ENCODE results near the gene SOAT2.

The SOAT2 gene

DNA sequence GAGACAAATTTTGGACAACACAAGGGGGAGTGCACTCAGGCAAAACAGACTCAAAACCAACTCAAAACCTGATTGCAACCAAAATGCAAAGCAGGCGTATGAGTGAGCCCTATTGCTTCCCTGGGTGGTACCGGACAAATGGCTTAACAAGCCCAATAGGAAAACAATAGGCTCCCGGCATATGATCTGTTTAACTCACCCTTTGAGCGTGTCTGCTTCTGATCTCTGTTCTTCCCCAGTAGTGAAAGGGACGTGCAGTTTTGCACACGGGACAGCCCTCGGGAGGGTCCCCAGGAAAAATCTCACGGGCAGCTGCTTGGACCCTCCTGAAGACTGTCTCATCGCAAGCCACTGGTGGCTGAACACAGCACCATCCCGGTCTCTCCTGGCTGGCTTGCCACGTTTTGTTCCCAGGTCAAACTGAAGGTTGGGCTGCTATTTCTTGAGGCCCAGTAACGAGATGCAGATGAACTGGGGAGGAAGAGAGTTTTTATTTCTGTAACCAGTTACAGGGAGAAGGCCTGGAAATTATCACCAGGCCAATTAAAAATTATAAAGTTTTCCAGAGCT is 9.9 kb downstream of the SOAT2 start:
- TF ChIP-seq, protein P1, sequence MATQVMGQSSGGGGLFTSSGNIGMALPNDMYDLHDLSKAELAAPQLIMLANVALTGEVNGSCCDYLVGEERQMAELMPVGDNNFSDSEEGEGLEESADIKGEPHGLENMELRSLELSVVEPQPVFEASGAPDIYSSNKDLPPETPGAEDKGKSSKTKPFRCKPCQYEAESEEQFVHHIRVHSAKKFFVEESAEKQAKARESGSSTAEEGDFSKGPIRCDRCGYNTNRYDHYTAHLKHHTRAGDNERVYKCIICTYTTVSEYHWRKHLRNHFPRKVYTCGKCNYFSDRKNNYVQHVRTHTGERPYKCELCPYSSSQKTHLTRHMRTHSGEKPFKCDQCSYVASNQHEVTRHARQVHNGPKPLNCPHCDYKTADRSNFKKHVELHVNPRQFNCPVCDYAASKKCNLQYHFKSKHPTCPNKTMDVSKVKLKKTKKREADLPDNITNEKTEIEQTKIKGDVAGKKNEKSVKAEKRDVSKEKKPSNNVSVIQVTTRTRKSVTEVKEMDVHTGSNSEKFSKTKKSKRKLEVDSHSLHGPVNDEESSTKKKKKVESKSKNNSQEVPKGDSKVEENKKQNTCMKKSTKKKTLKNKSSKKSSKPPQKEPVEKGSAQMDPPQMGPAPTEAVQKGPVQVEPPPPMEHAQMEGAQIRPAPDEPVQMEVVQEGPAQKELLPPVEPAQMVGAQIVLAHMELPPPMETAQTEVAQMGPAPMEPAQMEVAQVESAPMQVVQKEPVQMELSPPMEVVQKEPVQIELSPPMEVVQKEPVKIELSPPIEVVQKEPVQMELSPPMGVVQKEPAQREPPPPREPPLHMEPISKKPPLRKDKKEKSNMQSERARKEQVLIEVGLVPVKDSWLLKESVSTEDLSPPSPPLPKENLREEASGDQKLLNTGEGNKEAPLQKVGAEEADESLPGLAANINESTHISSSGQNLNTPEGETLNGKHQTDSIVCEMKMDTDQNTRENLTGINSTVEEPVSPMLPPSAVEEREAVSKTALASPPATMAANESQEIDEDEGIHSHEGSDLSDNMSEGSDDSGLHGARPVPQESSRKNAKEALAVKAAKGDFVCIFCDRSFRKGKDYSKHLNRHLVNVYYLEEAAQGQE (IDR thresholded peaks at IDR 0.05; ENCODE audit: low read depth) = no peak

DNA sequence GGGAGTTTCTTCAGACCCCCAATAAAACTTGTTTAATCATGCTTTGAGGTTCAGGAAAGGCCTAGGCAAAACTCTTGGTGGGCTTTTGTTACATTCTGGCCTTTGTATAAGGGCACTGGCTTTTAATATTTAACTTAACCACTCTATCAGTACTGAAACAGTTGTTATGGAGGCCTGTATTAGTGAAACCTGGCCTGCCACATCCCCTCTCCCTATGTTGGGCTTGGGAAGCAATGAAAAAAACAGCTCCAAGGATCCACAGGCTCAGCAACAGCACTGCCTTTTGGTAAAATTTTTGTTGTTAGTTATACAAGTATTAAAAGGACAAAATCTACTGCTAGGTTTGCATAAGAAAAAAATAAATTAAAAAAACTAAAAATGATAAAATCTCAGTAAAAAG is 10.7 kb downstream of the SOAT2 start:
- TF ChIP-seq, protein P2, sequence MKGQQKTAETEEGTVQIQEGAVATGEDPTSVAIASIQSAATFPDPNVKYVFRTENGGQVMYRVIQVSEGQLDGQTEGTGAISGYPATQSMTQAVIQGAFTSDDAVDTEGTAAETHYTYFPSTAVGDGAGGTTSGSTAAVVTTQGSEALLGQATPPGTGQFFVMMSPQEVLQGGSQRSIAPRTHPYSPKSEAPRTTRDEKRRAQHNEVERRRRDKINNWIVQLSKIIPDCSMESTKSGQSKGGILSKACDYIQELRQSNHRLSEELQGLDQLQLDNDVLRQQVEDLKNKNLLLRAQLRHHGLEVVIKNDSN (IDR thresholded peaks at IDR 0.05) = no peak
- TF ChIP-seq, protein P3, sequence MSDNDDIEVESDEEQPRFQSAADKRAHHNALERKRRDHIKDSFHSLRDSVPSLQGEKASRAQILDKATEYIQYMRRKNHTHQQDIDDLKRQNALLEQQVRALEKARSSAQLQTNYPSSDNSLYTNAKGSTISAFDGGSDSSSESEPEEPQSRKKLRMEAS (IDR thresholded peaks at IDR 0.05) = no peak
- TF ChIP-seq CREB1 (IDR thresholded peaks at IDR 0.05; ENCODE audit: low read depth) (no peak), TEAD4 (IDR thresholded peaks at IDR 0.05) (no peak), RAD21 (IDR thresholded peaks at IDR 0.05; ENCODE audit: low read depth) (no peak), YY1 (IDR thresholded peaks at IDR 0.05; ENCODE audit: low read depth) (no peak), TCF12 (IDR thresholded peaks at IDR 0.05; ENCODE audit: low read depth) (no peak), EGR1 (IDR thresholded peaks at IDR 0.05) (no peak), NFIC (IDR thresholded peaks at IDR 0.05) (no peak), CEBPB (IDR thresholded peaks at IDR 0.05) (no peak), EP300 (IDR thresholded peaks at IDR 0.05; ENCODE audit: borderline replicate concordance) (no peak)
- TF ChIP-seq, protein P1 (IDR thresholded peaks at IDR 0.05; ENCODE audit: low read depth) = no peak

DNA sequence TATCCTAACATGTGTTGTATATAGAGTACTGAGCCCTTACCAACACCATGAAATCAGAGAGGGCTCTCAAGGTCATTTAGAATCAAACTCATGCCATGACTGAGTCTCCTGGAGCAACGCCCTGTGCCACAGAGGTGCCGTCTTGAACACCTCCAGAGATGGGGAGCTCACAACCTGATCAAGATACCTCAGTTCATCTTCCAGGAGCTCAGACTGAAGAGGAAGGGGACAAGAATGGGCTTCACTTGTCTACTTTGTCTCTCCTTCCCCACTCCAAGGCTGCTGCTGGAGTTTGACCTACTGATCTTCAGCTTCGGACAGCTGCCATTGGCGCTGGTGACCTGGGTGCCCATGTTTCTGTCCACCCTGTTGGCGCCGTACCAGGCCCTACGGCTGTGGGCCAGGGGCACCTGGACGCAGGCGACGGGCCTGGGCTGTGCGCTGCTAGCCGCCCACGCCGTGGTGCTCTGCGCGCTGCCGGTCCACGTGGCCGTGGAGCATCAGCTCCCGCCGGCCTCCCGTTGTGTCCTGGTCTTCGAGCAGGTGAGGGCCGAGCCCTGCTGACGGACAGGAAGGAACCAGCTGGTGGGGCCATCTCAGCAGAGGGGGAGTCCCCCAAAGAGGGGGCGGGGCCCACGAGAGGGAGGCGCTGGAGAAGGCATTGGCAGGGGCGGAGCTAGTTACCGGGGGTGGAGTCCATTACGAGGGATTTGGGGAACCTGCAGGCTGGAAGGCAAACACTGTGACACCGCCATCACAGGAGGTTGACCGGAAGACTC is 12.0 kb downstream of the SOAT2 start:
- TF ChIP-seq, protein P1 (IDR thresholded peaks at IDR 0.05; ENCODE audit: low read depth) = no peak
- TF ChIP-seq CEBPB (IDR thresholded peaks at IDR 0.05) (no peak), EGR1 (IDR thresholded peaks at IDR 0.05) (no peak), RAD21 (IDR thresholded peaks at IDR 0.05; ENCODE audit: low read depth) (no peak), NFIC (IDR thresholded peaks at IDR 0.05) (no peak), YY1 (IDR thresholded peaks at IDR 0.05; ENCODE audit: low read depth) (no peak), CREB1 (IDR thresholded peaks at IDR 0.05; ENCODE audit: low read depth) (no peak), TAF1 (IDR thresholded peaks at IDR 0.05; ENCODE audit: low read depth) (no peak), EP300 (IDR thresholded peaks at IDR 0.05; ENCODE audit: borderline replicate concordance) (no peak), ZBTB7A (IDR thresholded peaks at IDR 0.05; ENCODE audit: low read depth) (no peak), TCF12 (IDR thresholded peaks at IDR 0.05; ENCODE audit: low read depth) (no peak), FOXM1 (IDR thresholded peaks at IDR 0.05; ENCODE audit: borderline replicate concordance, low read depth) (no peak)
- TF ChIP-seq, protein P3 (IDR thresholded peaks at IDR 0.05) = no peak
- TF ChIP-seq, protein P2 (IDR thresholded peaks at IDR 0.05) = no peak

DNA sequence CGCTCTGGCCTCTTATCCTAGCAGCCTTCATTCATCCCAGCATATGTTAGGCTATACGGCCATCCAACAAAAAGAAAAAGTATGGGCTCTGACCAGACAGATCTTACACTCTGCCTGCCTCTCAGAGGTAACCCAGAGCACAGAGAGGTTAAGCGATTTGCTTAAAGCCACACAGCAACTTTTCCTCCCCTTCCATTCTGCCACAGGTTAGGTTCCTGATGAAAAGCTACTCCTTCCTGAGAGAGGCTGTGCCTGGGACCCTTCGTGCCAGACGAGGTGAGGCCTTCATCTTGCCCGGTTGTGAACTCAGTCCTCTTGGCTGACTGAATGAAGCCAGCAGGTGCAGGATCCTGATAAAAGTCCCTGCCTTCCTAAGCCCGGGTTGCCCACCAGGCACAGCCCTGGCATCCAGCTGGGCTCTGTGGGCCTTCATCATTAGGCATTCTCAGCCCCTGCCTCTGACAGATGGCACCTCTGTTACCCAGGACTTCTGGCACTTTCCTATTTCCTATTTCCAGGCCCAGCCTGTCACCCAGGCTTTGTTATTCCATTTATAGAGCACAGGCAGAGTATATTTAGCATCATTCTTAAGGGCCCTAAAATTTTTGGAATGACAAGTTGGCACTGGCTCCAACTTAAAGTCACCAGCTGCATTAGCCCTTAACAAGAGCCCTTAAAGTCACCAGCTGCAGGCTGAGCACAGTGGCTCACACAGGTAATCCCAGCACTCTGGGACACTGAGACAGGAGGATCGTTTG is 12.8 kb downstream of the SOAT2 start:
- TF ChIP-seq YY1 (IDR thresholded peaks at IDR 0.05; ENCODE audit: low read depth) (no peak), ZBTB7A (IDR thresholded peaks at IDR 0.05; ENCODE audit: low read depth) (no peak), CEBPB (IDR thresholded peaks at IDR 0.05) (no peak)
- TF ChIP-seq, protein P3 (IDR thresholded peaks at IDR 0.05) = no peak
